ENCODE measurements around the gene BTG2.
A peak's percentile ranks its signal among the peaks of the same experiment; 100 is the strongest.

BTG2 gene

GRCh38 chr1:203278082-203278884 is 27.0 kb upstream of the BTG2 start:
- peaks cover 0 to 56% (median 46%) of the 10 kb centered on the region in 4 donors for H3K4me1 ChIP-seq
- H3K4me3 ChIP-seq: peak overlapping the region; percentile 18 to 36
- H3K27me3 ChIP-seq: no peaks in the 10 kb centered on the region
- no peaks in the 10 kb centered on the region for H3K9me3 ChIP-seq
- peak overlapping the region; percentile 91 to 94 for H3K27ac ChIP-seq
- peak; percentile 97 to 98 for DNase-seq
- intact Hi-C loops (cut with DNase I; ENCODE audit: low total_unique reads): no loop called here
- TF ChIP-seq CTCF (IDR thresholded peaks at IDR 0.05): peak in 1 of 2 experiments; percentile 13
- H3K36me3 ChIP-seq: no peaks in the 10 kb centered on the region

DNA sequence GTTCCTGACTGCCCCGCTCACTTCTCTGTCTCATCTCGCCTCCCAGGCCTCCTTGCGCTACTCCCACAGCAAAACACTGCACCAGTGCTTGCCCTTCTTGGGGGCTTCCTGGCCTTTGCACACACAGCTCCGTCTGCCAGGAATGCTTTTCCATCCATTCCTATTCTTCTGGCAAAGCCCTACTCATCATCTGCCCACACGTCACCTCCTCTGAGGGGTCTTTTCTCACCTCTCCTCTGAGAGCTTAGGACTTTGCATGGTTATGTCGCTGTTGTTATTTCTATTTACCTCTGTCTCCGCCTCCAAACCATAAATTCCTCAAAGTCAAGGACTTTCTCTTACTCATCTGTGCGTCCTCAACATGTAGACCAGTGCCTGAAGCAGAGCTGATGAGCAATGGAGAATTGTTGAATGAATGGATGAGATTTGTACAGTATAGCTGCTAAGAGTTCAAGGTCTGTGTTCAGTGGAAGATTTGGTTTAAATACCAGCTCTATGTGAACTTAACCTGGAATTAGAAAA is 26.4 kb upstream of the BTG2 start:
- no peaks in the 10 kb centered on the region for H3K36me3 ChIP-seq
- H3K4me3 ChIP-seq: peak overlapping the region; percentile 18 to 36
- no peak for DNase-seq
- peak overlapping the region; percentile 91 to 94 for H3K27ac ChIP-seq
- H3K27me3 ChIP-seq: no peaks in the 10 kb centered on the region
- peaks cover 0 to 49% (median 40%) of the 10 kb centered on the region in 4 donors for H3K4me1 ChIP-seq
- intact Hi-C loops (cut with DNase I; ENCODE audit: low total_unique reads): no loop called here
- TF ChIP-seq CTCF (IDR thresholded peaks at IDR 0.05): no peak
- no peaks in the 10 kb centered on the region for H3K9me3 ChIP-seq

GRCh38 chr1:203280061-203280460 is 25.3 kb upstream of the BTG2 start:
- Histone ChIP-seq H3K36me3 (no peaks in the 10 kb centered on the region), H3K27ac (peak overlapping the region; percentile 91 to 94), H3K9me3 (no peaks in the 10 kb centered on the region), H3K4me3 (no peak overlapping the region), H3K27me3 (no peaks in the 10 kb centered on the region), H3K4me1 (peaks cover 0 to 38% (median 29%) of the 10 kb centered on the region in 4 donors)
- intact Hi-C loops (cut with DNase I; ENCODE audit: low total_unique reads): no loop called here
- TF ChIP-seq CTCF (IDR thresholded peaks at IDR 0.05): no peak
- DNase-seq: peak in 1 of 2 donors; percentile 41

- Histone ChIP-seq H3K4me3 (no peak overlapping the region), H3K9me3 (no peaks in the 10 kb centered on the region), H3K36me3 (no peaks in the 10 kb centered on the region), H3K27me3 (no peaks in the 10 kb centered on the region), H3K27ac (no peak overlapping the region), H3K4me1 (peaks cover 0 to 33% (median 26%) of the 10 kb centered on the region in 4 donors)
- no peak for TF ChIP-seq CTCF (IDR thresholded peaks at IDR 0.05)
- intact Hi-C loops (cut with DNase I; ENCODE audit: low total_unique reads): no loop called here
- peak in 1 of 2 donors; percentile 54 for DNase-seq
Measured at GRCh38 chr1:203281033-203281432, 24.3 kb upstream of the BTG2 start.

DNA sequence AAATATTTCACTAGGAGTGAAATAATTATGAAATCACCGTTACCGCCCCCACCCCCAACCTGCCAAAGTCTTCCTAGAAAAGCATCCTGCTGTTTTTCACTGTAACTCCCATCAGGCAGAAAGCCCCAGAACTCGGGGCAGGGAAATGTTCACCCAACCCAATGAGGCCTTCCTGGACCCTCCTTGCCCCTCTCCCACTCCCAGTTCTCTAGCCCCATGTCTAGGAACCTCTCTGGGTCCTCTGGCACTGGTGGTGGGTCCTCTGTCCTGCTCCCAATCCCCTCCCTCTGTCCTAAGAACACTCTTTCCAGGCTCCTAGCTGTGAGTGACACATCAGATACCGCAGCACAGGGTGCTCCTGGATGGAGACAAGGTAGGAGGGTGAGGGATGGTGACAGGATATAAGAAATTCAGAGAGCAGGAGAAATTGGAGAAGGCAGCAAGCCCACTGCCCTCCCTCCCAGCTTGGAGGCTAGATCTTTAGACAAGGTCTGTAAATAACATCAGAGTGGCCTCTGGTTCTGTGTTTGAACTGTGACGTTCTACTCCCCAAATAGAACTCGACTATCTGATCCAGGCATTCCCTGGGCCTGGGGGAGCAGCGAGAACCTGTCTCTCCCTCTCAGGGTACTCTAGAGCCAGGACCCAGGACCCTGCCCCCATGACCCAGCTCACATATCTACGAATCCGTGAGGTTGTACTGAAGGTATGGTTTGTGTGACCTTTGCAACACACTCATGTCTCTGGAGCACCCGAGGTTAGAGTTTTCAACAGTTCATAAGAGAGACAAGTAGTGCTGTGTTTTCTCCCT is 23.3 kb upstream of the BTG2 start:
- H3K4me1 ChIP-seq: peaks cover 0 to 39% (median 32%) of the 10 kb centered on the region in 4 donors
- H3K27me3 ChIP-seq: no peaks in the 10 kb centered on the region
- intact Hi-C loops (cut with DNase I; ENCODE audit: low total_unique reads): no loop called here
- TF ChIP-seq CTCF (IDR thresholded peaks at IDR 0.05): no peak
- H3K27ac ChIP-seq: no peak overlapping the region
- no peak overlapping the region for H3K4me3 ChIP-seq
- no peaks in the 10 kb centered on the region for H3K9me3 ChIP-seq
- no peaks in the 10 kb centered on the region for H3K36me3 ChIP-seq
- peak in 1 of 2 donors; percentile 54 for DNase-seq
